NCI-H146 (cell line): ENCODE measurements around the gene GPD2.

Experiments used
- DNase-seq: peaks from one replicate; lab custom pipeline; 2025; lab: John Stamatoyannopoulos, UW

The GPD2 gene

DNA sequence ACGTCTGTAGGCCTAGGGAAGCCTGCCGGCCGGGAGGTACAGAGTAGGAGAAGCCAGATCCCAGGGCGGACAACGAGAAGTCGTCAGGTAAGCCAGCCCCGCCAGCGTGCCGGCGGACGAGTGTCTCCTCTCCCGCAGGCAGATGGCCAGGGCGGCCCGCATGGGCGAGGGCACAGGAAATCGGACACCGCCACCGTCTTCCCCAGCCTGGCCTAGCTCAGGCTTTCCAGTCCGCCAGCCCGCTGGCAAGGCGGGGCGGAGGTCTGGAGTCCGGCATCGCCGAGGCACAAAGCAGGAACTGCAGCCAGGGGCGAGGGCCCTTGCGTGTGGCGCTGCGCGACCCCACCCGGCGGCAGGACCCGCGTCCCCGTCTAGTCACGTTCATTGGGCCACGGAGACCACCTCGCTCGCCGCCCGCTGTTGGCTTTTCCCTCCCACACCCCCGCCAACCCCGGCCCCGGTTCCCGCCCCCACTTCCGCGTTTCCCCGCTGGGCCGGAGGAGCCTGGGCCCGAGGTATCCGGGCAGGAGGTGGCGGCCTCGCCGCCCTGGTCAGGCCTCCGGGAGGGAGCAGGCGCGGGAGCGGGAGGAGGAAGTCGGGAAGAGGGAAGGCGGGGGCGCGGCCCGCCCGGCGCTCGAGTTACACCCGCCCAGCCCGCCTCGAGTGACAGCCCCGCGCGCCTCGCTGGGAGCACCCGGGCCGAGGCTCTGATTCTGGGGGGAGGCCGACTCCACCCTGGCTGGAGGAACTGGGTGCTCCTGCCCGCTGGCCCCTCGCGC lies at the start of gene GPD2:
Gene GPD2 (plus strand): TSS at position 662 of the 779 bp plus-strand sequence. CDS start 39,727 bp downstream, outside the sequence.
- DNase-seq = peak; percentile 86

GRCh38 chr2:156394033-156394741 lies 42.0 kb upstream of the GPD2 start:
- DNase-seq = no peak

GRCh38 chr2:156396126-156396525 lies 40.1 kb upstream of the GPD2 start:
- DNase-seq = no peak

DNA sequence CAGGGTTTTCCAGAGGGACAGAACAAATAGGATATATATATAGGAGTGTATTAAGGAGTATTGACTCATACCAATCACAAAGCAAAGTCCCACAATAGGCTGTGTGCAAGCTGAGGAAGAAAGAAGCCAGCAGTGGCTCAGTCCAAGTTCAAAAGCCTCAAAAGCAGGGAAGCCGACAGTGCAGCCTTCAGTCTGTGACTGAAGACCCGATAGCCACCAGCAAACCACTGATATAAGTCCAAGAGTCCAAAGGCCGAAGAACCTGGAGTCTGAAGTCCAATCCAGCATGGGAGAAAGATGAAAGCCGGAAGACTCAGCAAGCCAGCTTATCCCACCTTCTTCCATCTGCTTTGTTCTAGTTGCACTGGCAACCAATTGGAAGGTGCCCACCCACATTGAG lies 39.0 kb upstream of the GPD2 start:
- no peak for DNase-seq

- DNase-seq = no peak
Measured at GRCh38 chr2:156398176-156398575, 38.0 kb upstream of the GPD2 start.

- peak; percentile 46 for DNase-seq
Measured at GRCh38 chr2:156399224-156399949, 36.8 kb upstream of the GPD2 start.

- DNase-seq = peak; percentile 81
Measured at GRCh38 chr2:156399950-156400705, 36.1 kb upstream of the GPD2 start.

DNA sequence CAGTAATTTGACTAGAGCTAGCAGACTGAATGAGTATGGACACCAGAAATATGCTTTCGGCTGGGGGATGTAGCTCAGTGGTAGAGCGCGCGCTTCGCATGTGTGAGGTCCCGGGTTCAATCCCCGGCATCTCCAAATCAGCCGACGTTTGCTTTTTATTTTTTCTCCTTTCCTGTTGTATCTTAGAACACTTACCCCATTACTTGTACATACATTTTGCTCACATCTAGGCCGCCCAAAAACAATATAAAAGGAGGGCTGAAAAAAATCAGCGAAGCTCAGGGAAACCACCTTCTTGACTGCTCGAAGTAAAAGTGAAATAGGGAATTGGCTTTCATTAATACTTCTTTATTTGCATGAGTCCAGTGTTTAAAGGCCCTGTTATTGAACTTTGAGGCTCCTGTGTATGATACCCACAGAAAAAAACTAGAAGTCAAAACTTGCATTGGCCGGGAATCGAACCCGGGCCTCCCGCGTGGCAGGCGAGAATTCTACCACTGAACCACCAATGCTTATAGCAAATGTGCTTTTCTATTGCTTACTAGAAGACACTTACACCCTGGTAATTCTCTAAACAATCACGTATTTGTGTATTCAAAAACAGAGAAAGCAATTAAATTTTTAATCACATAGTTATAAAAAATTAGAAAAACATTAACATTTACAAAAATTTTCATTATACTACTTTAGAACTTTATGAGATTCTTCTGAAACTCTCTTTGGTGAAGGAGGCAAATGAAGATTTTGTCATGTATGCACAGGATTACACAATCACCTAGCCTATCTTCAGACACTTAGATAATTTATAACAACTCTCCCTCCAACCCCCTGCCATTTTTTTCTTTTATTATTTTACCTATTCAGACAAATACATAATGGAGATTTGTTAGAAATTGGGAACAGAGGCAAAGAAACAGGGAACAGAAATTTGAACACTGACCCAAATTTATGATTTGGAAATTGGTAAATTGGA lies 35.2 kb upstream of the GPD2 start:
- peak; percentile 67 for DNase-seq

GRCh38 chr2:156401861-156402260 lies 34.3 kb upstream of the GPD2 start:
- DNase-seq = no peak

GRCh38 chr2:156405586-156405985 lies 30.6 kb upstream of the GPD2 start:
- no peak for DNase-seq

GRCh38 chr2:156411835-156412234 lies 24.3 kb upstream of the GPD2 start:
- DNase-seq = no peak

DNA sequence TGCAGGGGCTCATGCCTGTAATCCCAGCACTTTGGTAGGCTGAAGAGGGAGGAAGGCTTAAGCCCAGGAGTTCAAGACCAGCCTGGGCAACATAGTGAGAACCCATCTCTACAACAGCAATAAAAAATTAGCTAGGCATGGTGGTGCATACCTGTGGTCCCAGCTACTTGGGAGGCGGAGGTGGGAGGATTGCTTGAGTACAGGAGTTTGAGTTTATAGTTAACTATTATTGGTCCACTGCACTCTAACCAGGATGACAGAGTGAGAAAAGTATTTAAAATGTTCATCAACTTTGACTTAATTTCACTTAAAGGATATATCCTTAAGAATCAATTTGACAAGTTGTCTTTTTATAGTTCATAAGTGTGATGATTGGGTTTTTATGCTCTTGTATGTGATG lies 14.3 kb upstream of the GPD2 start:
- no peak for DNase-seq

GRCh38 chr2:156423674-156424282 lies 12.4 kb upstream of the GPD2 start:
- peak; percentile 94 for DNase-seq

DNA sequence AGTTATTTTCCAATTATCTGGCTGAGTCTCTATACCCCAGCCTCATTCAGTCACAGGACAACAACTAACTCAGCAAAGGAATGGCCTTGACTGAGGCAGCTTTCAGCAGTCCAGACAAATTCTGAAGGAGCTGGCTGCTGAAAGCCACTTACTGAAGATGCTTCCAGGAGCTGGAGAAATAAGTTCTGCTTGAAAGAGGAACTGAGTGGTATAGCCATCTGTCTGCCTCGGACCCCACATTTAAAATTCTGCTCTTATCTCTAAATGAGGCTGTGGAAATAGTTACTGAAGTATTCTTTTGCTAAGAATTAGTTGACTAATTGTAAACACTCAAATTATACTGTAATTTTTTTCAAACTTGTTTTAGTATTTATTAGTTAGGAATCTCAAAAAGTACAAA lies 9.1 kb upstream of the GPD2 start:
- DNase-seq = no peak

DNA sequence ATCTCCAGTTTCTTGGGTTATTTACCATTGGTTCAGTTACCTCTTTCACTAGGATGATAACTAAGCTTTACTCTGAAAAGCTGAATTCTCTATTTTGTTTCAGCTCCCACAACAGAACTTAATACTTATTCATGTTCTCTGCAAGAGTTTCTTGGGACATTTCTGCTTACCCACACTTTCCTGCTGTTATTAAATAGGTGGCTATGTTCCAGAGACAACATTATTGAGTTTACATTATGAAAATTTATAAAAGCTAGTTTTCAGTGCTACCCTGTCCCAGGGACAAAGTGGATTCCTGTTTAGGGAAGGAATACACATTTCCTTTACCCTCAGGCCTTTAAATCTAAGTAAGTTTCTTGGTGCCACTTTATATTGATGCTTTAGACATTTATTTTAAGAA lies 7.0 kb upstream of the GPD2 start:
- no peak for DNase-seq

- DNase-seq = no peak
Measured at GRCh38 chr2:156430236-156430979, 5.8 kb upstream of the GPD2 start.

DNA sequence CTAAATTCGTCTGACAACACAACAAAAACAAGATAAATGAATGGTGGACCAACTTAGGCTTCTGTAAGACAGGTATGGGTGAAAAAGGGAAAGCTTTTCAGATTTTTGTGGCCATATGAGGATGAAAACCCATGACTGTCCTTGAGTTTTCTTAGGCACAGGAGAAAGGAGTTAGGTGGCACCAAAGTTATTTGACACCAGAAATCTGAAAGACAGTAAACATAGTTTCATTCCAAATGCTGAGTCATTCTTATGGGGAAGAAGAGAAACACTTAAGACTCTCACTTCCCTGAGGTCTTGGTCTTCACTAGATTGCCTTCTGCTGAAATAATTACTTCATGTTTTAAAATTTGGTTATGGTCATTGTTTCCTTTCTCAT lies 5.2 kb upstream of the GPD2 start:
- no peak for DNase-seq

- no peak for DNase-seq
Measured at GRCh38 chr2:156434461-156435291, 1.5 kb upstream of the GPD2 start.

DNA sequence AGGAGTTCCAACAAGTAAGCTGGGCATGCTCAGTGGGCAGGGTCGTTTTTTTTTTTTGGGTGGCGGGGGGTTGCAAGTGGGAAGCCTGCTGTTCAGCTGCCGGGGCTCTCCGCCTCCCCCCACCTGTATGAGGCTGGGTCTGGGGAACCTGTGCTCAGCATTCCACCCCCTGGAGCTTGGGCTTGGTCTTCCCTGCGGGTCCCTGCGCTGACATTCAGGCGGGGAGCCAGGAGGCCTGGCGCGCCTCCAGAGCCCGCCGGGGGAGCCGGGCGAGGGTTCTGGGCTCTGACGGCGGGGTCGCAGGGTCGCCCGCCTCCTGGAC lies 822 bp upstream of the GPD2 start:
- DNase-seq = peak; percentile 86
